Lower lobe of right lung (tissue), 2 donors: ENCODE data around the gene TENM4. TPM values are rescaled to one million over a fixed set of nuclear protein-coding genes. Genes with fewer than 3 reads are reported as not detected.

Experiments used
- ATAC-seq, 2 donors: fragments of 200-7000 bp; cut with Tn5 transposase; one replicate each; pipeline ENCODE4 v1.9.1; 2020 to 2022; ENCODE audit warnings: mild to moderate bottlenecking in 2 of 2, moderate library complexity in 2 of 2
- DNase-seq: peaks from one replicate; pipeline ENCODE4 v3.0.0-alpha.2; 2020
- H3K27ac ChIP-seq: fragments of 200-600 bp; one replicate; pipeline ENCODE4 v1.8.0; 2022
- H3K27me3 ChIP-seq: fragments of 200-600 bp; one replicate; pipeline ENCODE4 v1.8.0; 2022; ENCODE audit warnings: low read depth
- H3K36me3 ChIP-seq: fragments of 200-600 bp; one replicate; pipeline ENCODE4 v1.8.0; 2022; ENCODE audit warnings: mild to moderate bottlenecking
- H3K4me1 ChIP-seq: fragments of 200-600 bp; one replicate; pipeline ENCODE4 v1.8.0; 2022
- H3K4me3 ChIP-seq: fragments of 200-600 bp; one replicate; pipeline ENCODE4 v1.8.0; 2022; ENCODE audit warnings: mild to moderate bottlenecking
- H3K9me3 ChIP-seq: fragments of 200-600 bp; one replicate; pipeline ENCODE4 v1.8.0; 2022
- intact Hi-C: fragments of 100-400 bp; cut with DNase I; formaldehyde crosslinking; loops from one replicate; pipeline ENCODE4 v1.11.0; 2022
- total RNA-seq: library from RNA; stranded (reverse); fragmentation: NEBNext Ultra II Directional; extraction: Animal tissue kit (Norgen Biotek cat#: 25700); gene quantifications from one replicate; pipeline ENCODE4 v1.2.1, GENCODE V29; 2021
- TF ChIP-seq, protein P1 (sequence below): fragments of 200-600 bp; IDR thresholded peaks from one replicate; pipeline ENCODE4 v1.8.0; 2022; ENCODE audit warnings: antibody characterized with exemption, mild to moderate bottlenecking
- donor health status: DM: no; HTN: yes; CAD: no; lungs with severe emphysema.

The TENM4 gene
- total RNA-seq, 1 donor from 2014 or later: 1.1 TPM

DNA sequence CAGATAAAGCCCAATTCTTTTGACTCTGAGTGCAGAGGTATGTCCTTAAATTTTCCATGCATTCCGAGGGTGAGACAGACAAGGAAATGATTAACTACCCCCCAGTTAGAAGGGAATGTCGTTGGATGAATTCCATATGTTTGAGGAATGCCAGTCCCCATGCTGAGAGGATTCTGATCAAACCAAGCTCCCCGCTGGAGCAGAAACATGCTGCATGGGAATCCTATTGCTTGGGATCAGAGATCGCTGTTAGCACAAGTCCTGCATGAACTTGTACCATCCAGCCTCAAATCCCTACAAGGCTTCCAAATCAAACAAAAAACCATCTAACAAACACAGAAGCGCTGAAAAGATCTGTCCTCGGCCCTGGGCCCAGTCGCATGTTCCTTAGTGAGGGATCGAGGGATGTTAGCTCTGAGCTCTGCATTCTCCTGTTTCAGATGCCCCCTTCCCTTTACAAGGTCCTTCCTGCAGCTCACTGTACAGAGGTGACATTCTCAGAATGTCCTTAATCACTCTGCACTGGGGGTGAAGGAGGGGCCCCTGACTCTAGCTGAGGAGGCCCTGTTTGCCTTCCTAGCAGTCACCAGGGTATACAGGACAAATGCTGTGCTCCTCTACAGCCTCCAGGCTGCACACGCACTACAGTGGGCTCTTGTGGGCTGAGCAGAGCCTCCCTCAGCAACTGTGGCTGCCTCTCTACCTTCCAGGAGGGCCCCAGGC lies 353.4 kb downstream of the TENM4 start:
- H3K36me3 ChIP-seq: no peaks in the 10 kb centered on the region
- TF ChIP-seq, protein P1, sequence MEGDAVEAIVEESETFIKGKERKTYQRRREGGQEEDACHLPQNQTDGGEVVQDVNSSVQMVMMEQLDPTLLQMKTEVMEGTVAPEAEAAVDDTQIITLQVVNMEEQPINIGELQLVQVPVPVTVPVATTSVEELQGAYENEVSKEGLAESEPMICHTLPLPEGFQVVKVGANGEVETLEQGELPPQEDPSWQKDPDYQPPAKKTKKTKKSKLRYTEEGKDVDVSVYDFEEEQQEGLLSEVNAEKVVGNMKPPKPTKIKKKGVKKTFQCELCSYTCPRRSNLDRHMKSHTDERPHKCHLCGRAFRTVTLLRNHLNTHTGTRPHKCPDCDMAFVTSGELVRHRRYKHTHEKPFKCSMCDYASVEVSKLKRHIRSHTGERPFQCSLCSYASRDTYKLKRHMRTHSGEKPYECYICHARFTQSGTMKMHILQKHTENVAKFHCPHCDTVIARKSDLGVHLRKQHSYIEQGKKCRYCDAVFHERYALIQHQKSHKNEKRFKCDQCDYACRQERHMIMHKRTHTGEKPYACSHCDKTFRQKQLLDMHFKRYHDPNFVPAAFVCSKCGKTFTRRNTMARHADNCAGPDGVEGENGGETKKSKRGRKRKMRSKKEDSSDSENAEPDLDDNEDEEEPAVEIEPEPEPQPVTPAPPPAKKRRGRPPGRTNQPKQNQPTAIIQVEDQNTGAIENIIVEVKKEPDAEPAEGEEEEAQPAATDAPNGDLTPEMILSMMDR: no peak
- intact Hi-C loops: no loop called here
- no peak overlapping the region for H3K4me3 ChIP-seq
- no peak overlapping the region for H3K27ac ChIP-seq
- no peak for DNase-seq
- H3K4me1 ChIP-seq: peaks cover 14% of the 10 kb centered on the region
- no peak for ATAC-seq
- H3K27me3 ChIP-seq: no peaks in the 10 kb centered on the region
- H3K9me3 ChIP-seq: no peaks in the 10 kb centered on the region

DNA sequence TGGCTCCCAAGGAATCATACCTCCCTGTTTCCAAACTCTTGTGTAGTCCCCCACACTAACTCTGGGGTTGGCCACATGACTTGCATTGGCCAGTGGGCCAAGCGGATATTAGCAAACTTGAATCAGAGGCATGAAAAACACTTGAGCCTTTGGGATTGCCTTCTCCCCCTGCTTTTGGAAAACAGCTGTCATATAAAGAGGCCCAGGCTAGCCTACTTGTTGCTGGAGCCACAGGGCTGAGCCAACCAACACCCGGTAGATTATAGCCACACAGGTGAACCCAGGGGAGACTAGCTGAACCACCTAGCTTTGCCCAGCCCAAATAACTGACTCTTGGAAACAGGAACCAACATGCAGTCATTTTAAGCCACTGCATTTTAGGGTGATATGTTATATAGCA lies 354.8 kb downstream of the TENM4 start:
- no peaks in the 10 kb centered on the region for H3K9me3 ChIP-seq
- no peaks in the 10 kb centered on the region for H3K36me3 ChIP-seq
- no peak overlapping the region for H3K4me3 ChIP-seq
- DNase-seq (no peak), ATAC-seq (no peak)
- H3K27me3 ChIP-seq: no peaks in the 10 kb centered on the region
- intact Hi-C loops: no loop called here
- peaks cover 10% of the 10 kb centered on the region for H3K4me1 ChIP-seq
- TF ChIP-seq, protein P1: no peak
- no peak overlapping the region for H3K27ac ChIP-seq

DNA sequence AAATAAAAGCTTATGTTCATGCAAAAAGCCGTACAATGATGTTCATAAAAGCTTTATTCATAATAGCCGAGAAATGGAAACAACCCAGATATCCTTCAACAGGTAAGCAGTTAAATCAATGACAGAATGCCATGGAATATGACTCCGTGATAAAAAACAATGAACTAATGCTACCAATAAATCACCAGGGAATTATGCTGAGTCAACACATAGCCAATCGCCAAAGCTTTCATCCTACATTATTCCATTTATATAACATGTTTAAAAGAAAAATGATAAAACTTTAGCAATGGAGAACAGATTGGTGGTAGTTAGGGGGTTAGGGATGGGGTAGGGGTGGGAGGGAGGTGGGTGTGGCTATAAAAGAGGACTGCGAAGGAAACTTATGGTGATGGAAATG lies 356.4 kb downstream of the TENM4 start:
- Histone ChIP-seq H3K4me3 (no peak overlapping the region), H3K4me1 (peaks cover 10% of the 10 kb centered on the region), H3K36me3 (no peaks in the 10 kb centered on the region), H3K9me3 (no peaks in the 10 kb centered on the region), H3K27me3 (no peaks in the 10 kb centered on the region), H3K27ac (no peak overlapping the region)
- TF ChIP-seq, protein P1: no peak
- no peak for ATAC-seq
- no peak for DNase-seq
- intact Hi-C loops: no loop called here

DNA sequence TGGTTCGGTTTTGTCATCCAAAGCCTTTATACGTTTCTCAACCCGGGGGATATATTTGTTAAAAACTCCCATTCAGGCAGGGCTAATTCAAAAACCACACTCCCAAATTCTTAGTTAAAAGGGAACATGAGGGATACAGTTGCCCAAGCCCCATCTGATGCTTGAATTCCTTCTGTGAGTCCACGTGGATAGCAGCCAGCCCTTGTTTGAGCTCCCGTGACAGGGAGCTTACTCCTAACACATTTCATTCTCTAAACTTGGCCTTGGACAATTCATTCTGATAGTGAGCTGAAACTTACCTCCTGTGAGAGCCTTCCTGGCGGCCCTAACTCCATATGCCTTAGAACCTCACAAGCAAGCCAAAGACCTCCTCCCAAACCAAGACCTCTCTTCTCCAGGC lies 357.5 kb downstream of the TENM4 start:
- TF ChIP-seq, protein P1: no peak
- H3K4me3 ChIP-seq: no peak overlapping the region
- no peaks in the 10 kb centered on the region for H3K9me3 ChIP-seq
- intact Hi-C loops: no loop called here
- DNase-seq (no peak), ATAC-seq (no peak)
- no peaks in the 10 kb centered on the region for H3K36me3 ChIP-seq
- no peak overlapping the region for H3K27ac ChIP-seq
- H3K4me1 ChIP-seq: peaks cover 10% of the 10 kb centered on the region
- H3K27me3 ChIP-seq: no peaks in the 10 kb centered on the region

DNA sequence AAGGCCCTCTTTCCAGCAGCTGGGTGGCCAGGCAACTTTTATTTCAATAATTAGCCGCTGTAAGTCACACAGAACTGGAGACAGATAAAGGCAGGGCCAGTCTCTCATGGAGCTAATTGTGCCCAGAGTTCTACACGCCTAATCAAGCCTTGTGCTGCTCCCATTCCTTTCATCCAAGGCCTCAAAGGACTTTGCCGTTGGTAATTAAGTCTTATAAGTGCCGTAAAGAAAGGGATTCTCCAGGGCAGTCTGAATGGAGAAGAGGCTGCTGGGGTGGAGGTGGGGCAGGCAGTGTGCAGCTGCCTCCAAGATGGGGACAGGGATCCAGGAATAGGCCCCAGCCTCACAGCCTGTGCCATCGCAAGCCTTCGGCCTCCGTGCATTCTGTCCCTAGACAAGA lies 357.9 kb downstream of the TENM4 start:
- TF ChIP-seq, protein P1: no peak
- no peak overlapping the region for H3K4me3 ChIP-seq
- no peaks in the 10 kb centered on the region for H3K27me3 ChIP-seq
- peaks cover 9% of the 10 kb centered on the region for H3K4me1 ChIP-seq
- H3K9me3 ChIP-seq: no peaks in the 10 kb centered on the region
- DNase-seq (no peak), ATAC-seq (no peak)
- intact Hi-C loops: no loop called here
- H3K36me3 ChIP-seq: no peaks in the 10 kb centered on the region
- no peak overlapping the region for H3K27ac ChIP-seq
